B cell (primary cell): ENCODE data around the gene EXOC6B. TPM values are rescaled to one million over a fixed set of nuclear protein-coding genes. Genes with fewer than 3 reads are reported as not detected.

ENCODE experiments used
- ATAC-seq: fragments of 200-7000 bp; cut with Tn5 transposase; one replicate; pipeline ENCODE4 v1.10.0; 2021; ENCODE audit warnings: low read depth, mild to moderate bottlenecking, moderate number of reproducible peaks, moderate library complexity
- CTCF ChIA-PET: fragments of 350-600 bp; sonication (Branson Sonifier 250); formaldehyde crosslinking; loops from one replicate; lab custom pipeline; 2021; ENCODE audit warnings: antibody characterized with exemption, inconsistent platforms; lab: Charles Lee
- POLR2A ChIA-PET: fragments of 350-600 bp; sonication (Branson Sonifier 250); formaldehyde crosslinking; loops from one replicate; lab custom pipeline; 2021; ENCODE audit warnings: antibody characterized with exemption; lab: Charles Lee
- DNase-seq: peaks from one replicate; pipeline ENCODE4 v3.0.0; 2013
- H2AFZ ChIP-seq: 2 replicates; pipeline ENCODE4 v1.6.1; 2012; ENCODE audit warnings: mild to moderate bottlenecking, low read depth, low read length; ENCODE audit not compliant: insufficient read depth, poor library complexity, severe bottlenecking
- H3K27ac ChIP-seq, 2 donors: 1 replicate in 1 of 2; 2 replicates in 1 of 2; pipeline ENCODE4 v1.5.1; 2012 to 2013; ENCODE audit warnings: low read length in 2 of 2, mild to moderate bottlenecking in 2 of 2, moderate library complexity in 1 of 2
- H3K27me3 ChIP-seq, 4 experiments: fragments of 200-600 bp in 1 of 4; sonication (generic) in 1 of 4; replicated peaks in 1 of 4; 1 replicate in 2 of 4; 2 replicates in 2 of 4; pipeline versions ENCODE4 v1.6.1 to v1.7.0; 2013 to 2016; ENCODE audit warnings: low read length in 3 of 4, mild to moderate bottlenecking in 2 of 4, mixed read lengths in 1 of 4, moderate library complexity in 1 of 4; ENCODE audit not compliant: insufficient read depth in 4 of 4, control insufficient read depth in 3 of 4; ENCODE audit errors: control extremely low read depth in 1 of 4
- H3K36me3 ChIP-seq, 2 experiments: replicated peaks in 1 of 2; 1 replicate in 1 of 2; 2 replicates in 1 of 2; pipeline versions ENCODE4 v1.6.1 to v1.7.1; 2013; ENCODE audit warnings: low read length in 1 of 2; ENCODE audit not compliant: insufficient read depth in 2 of 2, control insufficient read depth in 1 of 2; ENCODE audit errors: control extremely low read depth in 1 of 2, extremely low read depth in 1 of 2
- H3K4me1 ChIP-seq, 2 donors: fragments of 200-600 bp in 1 of 2; sonication (generic) in 1 of 2; 1 replicate in 1 of 2; 2 replicates in 1 of 2; pipeline versions ENCODE4 v1.5.1 to v1.6.1; 2013 to 2017; ENCODE audit warnings: low read length in 2 of 2; ENCODE audit not compliant: control insufficient read depth in 2 of 2, insufficient read depth in 2 of 2
- H3K4me2 ChIP-seq: replicated peaks from 2 replicates; pipeline ENCODE3; 2012; ENCODE audit warnings: mild to moderate bottlenecking, low read depth, low read length; ENCODE audit not compliant: poor library complexity, severe bottlenecking
- H3K4me3 ChIP-seq, 5 experiments: fragments of 200-600 bp in 1 of 5; sonication (generic) in 1 of 5; 1 replicate in 3 of 5; 2 replicates in 2 of 5; pipeline versions ENCODE4 v1.5.1 to v1.7.0; 2011 to 2016; ENCODE audit warnings: low read length in 4 of 5, mild to moderate bottlenecking in 4 of 5, low read depth in 2 of 5, control low read depth in 1 of 5, moderate library complexity in 1 of 5; ENCODE audit not compliant: insufficient read depth in 1 of 5; ENCODE audit errors: control extremely low read depth in 1 of 5, extremely low read depth in 1 of 5
- H3K79me2 ChIP-seq: fragments of 200-600 bp; sonication (generic); one replicate; pipeline ENCODE4 v1.6.0; 2016; ENCODE audit warnings: low read length; ENCODE audit not compliant: control insufficient read depth, insufficient read depth
- H3K9ac ChIP-seq: fragments of 200-600 bp; sonication (generic); 2 replicates; pipeline ENCODE4 v1.6.1; 2017; ENCODE audit warnings: mild to moderate bottlenecking, low read length, moderate library complexity
- H3K9me3 ChIP-seq, 3 donors: one replicate each; pipeline versions ENCODE4 v1.6.1 to v1.7.1; 2013; ENCODE audit warnings: low read length in 2 of 3; ENCODE audit not compliant: control insufficient read depth in 2 of 3, insufficient read depth in 1 of 3; ENCODE audit errors: control extremely low read depth in 1 of 3
- H4K20me1 ChIP-seq: 2 replicates; pipeline ENCODE4 v1.6.0; 2012; ENCODE audit warnings: mild to moderate bottlenecking, low read length; ENCODE audit not compliant: insufficient read depth, control insufficient read depth, poor library complexity, severe bottlenecking
- H3K27ac Mint-ChIP-seq: one replicate; pipeline ENCODE4 v1.8.0; 2021; ENCODE audit warnings: mixed read lengths
- H3K27me3 Mint-ChIP-seq: one replicate; pipeline ENCODE4 v1.8.0; 2021; ENCODE audit warnings: mixed read lengths
- H3K4me1 Mint-ChIP-seq: one replicate; pipeline ENCODE4 v1.8.0; 2021; ENCODE audit warnings: mixed read lengths
- H3K4me3 Mint-ChIP-seq: one replicate; pipeline ENCODE4 v1.8.0; 2021; ENCODE audit warnings: mixed read lengths
- H3K9me3 Mint-ChIP-seq: one replicate; pipeline ENCODE4 v1.8.0; 2022; ENCODE audit warnings: mixed read lengths; ENCODE audit not compliant: insufficient read depth
- CTCF ChIP-seq: fragments of 200-600 bp; IDR thresholded peaks from one replicate; pipeline ENCODE4 v1.8.0; 2022; ENCODE audit warnings: antibody characterized with exemption, mild to moderate bottlenecking
- EZH2 ChIP-seq: IDR thresholded peaks from 2 replicates; pipeline ENCODE4 v1.6.1; 2012; ENCODE audit warnings: borderline replicate concordance, low read depth, mild to moderate bottlenecking, moderate library complexity, low read length; ENCODE audit not compliant: insufficient read depth, poor library complexity, severe bottlenecking
- WGBS: methylation state at CpG from one replicate; pipeline ENCODE4 v1.1.5; 2013; ENCODE audit warnings: missing lambda C conversion rate; ENCODE audit not compliant: insufficient coverage; 5-methylcytosine and 5-hydroxymethylcytosine counted together
- intact Hi-C: fragments of 100-400 bp; cut with micrococcal nuclease; formaldehyde crosslinking; loops from one replicate; pipeline ENCODE4 v1.10.0; 2022
- polyA plus RNA-seq: library from polyadenylated mRNA; depleted of rRNA; stranded (reverse); fragments of >200 nt; gene quantifications from 2 replicates; pipeline ENCODE4 v1.2.3, GENCODE V29; 2012
- total RNA-seq, 2 donors: library from RNA; stranded (reverse); fragments of 120-200 nt in 1 of 2; gene quantifications; 1 replicate in 1 of 2; 2 replicates in 1 of 2; pipeline versions ENCODE4 v1.2.3 to v1.2.4, GENCODE V29; 2013 to 2022

Gene EXOC6B
- total and polyA plus RNA-seq, 2 donors (not counting 1 experiment from before 2014, with no cell fraction given) = 4.8 to 22.6 TPM

GRCh38 chr2:72276356-72276755 is 549.5 kb downstream of the EXOC6B start:
- H3K27ac Mint-ChIP-seq = no peak overlapping the region
- intact Hi-C loops = no loop called here
- Histone ChIP-seq H3K4me3 (no peak overlapping the region), H3K27me3 (no peaks in the 10 kb centered on the region), H3K4me2 (no peak overlapping the region), H3K27ac (no peak overlapping the region), H4K20me1 (no peaks in the 10 kb centered on the region), H3K9ac (no peak overlapping the region), H3K9me3 (no peaks in the 10 kb centered on the region), H3K79me2 (no peaks in the 10 kb centered on the region), H2AFZ (no peak overlapping the region), H3K4me1 (no peaks in the 10 kb centered on the region), H3K36me3 (no peaks in the 10 kb centered on the region)
- ATAC-seq (no peak), DNase-seq (no peak)
- H3K4me1 Mint-ChIP-seq = no peaks in the 10 kb centered on the region
- TF ChIP-seq EZH2 (no peak), CTCF (no peak)
- no CpG with 5 or more reads among the region's 1 CpG for WGBS
- no peak overlapping the region for H3K4me3 Mint-ChIP-seq
- POLR2A ChIA-PET = no interaction called here
- CTCF ChIA-PET = no interaction called here
- no peaks in the 10 kb centered on the region for H3K9me3 Mint-ChIP-seq
- no peaks in the 10 kb centered on the region for H3K27me3 Mint-ChIP-seq

GRCh38 chr2:72275084-72275483 is 550.7 kb downstream of the EXOC6B start:
- Histone ChIP-seq H3K27ac (no peak overlapping the region), H3K36me3 (no peaks in the 10 kb centered on the region), H3K4me1 (no peaks in the 10 kb centered on the region), H3K9me3 (no peaks in the 10 kb centered on the region), H3K4me3 (no peak overlapping the region), H3K79me2 (no peaks in the 10 kb centered on the region), H3K9ac (no peak overlapping the region), H4K20me1 (no peaks in the 10 kb centered on the region), H3K27me3 (no peaks in the 10 kb centered on the region), H3K4me2 (no peak overlapping the region), H2AFZ (no peak overlapping the region)
- no peaks in the 10 kb centered on the region for H3K9me3 Mint-ChIP-seq
- H3K27ac Mint-ChIP-seq = no peak overlapping the region
- H3K4me3 Mint-ChIP-seq = no peak overlapping the region
- H3K27me3 Mint-ChIP-seq = no peaks in the 10 kb centered on the region
- no CpG with 5 or more reads among the region's 2 CpGs for WGBS
- intact Hi-C loops = no loop called here
- no peak for TF ChIP-seq EZH2
- TF ChIP-seq CTCF = no peak
- ChIA-PET POLR2A (no interaction called here), CTCF (no interaction called here)
- ATAC-seq (no peak), DNase-seq (no peak)
- H3K4me1 Mint-ChIP-seq = no peaks in the 10 kb centered on the region
